WERI-Rb-1 (cell line): ENCODE data around the gene ANO1.
A peak's percentile ranks its signal among the peaks of the same experiment; 100 is the strongest.

Experiments used
- DNase-seq: peaks from one replicate; pipeline ENCODE4 v3.0.0-alpha.2; 2020
- H3K27ac ChIP-seq: fragments of 250-450 bp; sonication (Bioruptor Pico); 2 replicates; pipeline ENCODE4 v1.5.1; 2020; ENCODE audit warnings: mild to moderate bottlenecking, moderate library complexity
- H3K27me3 ChIP-seq: fragments of 250-450 bp; sonication (Bioruptor Pico); 2 replicates; pipeline ENCODE4 v1.5.1; 2021; ENCODE audit warnings: mild to moderate bottlenecking, low read depth, moderate library complexity; ENCODE audit not compliant: insufficient read depth, severe bottlenecking
- H3K36me3 ChIP-seq: fragments of 250-450 bp; sonication (Bioruptor Pico); 2 replicates; pipeline ENCODE4 v1.5.1; 2020; ENCODE audit warnings: mild to moderate bottlenecking, moderate library complexity
- H3K4me3 ChIP-seq: 2 replicates; pipeline ENCODE4 v1.5.1; 2011; ENCODE audit warnings: low read depth, mild to moderate bottlenecking, control low read depth, low read length
- H3K9me3 ChIP-seq: fragments of 250-450 bp; sonication (Bioruptor Pico); 2 replicates; pipeline ENCODE4 v1.5.1; 2021; ENCODE audit warnings: mild to moderate bottlenecking, moderate library complexity; ENCODE audit not compliant: severe bottlenecking
- TF ChIP-seq, protein P1 (sequence below): IDR thresholded peaks from 2 replicates; pipeline ENCODE4 v1.5.1; 2011; ENCODE audit warnings: low read depth, mild to moderate bottlenecking, control low read depth, inconsistent platforms, low read length

The ANO1 gene

DNA sequence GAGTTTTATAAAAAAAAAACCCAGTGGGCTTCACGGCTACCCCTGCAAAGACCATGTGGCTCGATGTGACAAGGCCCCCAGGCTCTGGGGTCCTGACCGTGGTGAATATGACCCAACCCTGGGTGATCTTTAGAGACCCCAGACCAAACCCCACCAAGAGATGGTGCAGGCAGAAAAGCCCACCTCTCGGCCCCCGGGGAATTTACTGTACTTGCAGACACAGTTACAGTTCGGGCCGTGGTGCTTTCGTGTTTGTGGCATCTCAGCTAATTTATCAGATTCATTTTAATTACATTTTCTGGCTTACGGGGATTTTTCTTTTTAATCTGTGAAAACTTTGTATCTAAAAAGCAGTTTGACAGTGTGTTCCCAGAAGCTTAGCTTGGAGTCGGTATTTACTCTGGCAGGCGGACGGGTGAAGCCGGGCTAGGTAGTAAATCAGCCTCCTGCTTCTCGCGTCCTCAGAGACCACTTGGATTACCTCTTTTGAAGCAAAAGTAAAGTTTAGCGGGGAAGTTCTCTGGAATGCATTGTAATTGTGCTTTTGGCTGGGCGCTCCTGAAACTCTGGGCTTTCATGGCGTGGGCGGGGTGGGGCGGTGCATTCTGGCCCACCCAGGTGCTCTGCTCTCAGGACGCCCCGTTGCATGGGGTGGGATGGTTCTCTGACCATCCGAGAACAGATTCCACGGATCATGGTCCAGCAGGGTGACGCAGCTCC lies 25.3 kb downstream of the ANO1 start:
- no peaks in the 10 kb centered on the region for H3K27me3 ChIP-seq
- H3K4me3 ChIP-seq: no peak overlapping the region
- DNase-seq: no peak
- no peak overlapping the region for H3K27ac ChIP-seq
- no peaks in the 10 kb centered on the region for H3K9me3 ChIP-seq
- TF ChIP-seq, protein P1, sequence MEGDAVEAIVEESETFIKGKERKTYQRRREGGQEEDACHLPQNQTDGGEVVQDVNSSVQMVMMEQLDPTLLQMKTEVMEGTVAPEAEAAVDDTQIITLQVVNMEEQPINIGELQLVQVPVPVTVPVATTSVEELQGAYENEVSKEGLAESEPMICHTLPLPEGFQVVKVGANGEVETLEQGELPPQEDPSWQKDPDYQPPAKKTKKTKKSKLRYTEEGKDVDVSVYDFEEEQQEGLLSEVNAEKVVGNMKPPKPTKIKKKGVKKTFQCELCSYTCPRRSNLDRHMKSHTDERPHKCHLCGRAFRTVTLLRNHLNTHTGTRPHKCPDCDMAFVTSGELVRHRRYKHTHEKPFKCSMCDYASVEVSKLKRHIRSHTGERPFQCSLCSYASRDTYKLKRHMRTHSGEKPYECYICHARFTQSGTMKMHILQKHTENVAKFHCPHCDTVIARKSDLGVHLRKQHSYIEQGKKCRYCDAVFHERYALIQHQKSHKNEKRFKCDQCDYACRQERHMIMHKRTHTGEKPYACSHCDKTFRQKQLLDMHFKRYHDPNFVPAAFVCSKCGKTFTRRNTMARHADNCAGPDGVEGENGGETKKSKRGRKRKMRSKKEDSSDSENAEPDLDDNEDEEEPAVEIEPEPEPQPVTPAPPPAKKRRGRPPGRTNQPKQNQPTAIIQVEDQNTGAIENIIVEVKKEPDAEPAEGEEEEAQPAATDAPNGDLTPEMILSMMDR: no peak
- H3K36me3 ChIP-seq: no peaks in the 10 kb centered on the region

- Histone ChIP-seq H3K9me3 (no peaks in the 10 kb centered on the region), H3K27me3 (no peaks in the 10 kb centered on the region), H3K36me3 (no peaks in the 10 kb centered on the region), H3K27ac (no peak overlapping the region), H3K4me3 (no peak overlapping the region)
- peak; percentile 32 for DNase-seq
- TF ChIP-seq, protein P1: no peak
Measured at GRCh38 chr11:70104419-70104818, 26.3 kb downstream of the ANO1 start.

DNA sequence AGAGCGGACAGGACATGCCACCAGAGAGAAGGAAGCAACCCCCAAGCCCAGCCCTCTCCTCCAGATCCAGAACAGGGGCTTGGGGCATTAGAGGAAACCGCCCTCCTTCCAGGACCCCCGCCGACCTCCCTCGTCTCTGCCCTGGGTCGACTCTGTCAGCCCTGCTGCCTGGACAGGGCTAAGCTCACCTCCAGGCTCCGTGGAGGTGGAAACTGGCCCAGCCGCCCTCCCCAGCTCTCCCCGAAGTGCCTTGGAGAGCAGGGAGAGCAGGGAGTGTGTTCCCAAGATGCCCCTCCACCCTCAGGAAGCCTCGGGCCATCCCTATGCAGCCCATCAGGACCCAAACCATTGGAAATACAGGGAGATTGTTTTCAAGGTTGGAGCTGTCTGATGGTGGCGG lies 26.8 kb downstream of the ANO1 start:
- H3K27me3 ChIP-seq: no peaks in the 10 kb centered on the region
- H3K9me3 ChIP-seq: no peaks in the 10 kb centered on the region
- no peaks in the 10 kb centered on the region for H3K36me3 ChIP-seq
- H3K27ac ChIP-seq: no peak overlapping the region
- no peak overlapping the region for H3K4me3 ChIP-seq
- TF ChIP-seq, protein P1: no peak
- no peak for DNase-seq

DNA sequence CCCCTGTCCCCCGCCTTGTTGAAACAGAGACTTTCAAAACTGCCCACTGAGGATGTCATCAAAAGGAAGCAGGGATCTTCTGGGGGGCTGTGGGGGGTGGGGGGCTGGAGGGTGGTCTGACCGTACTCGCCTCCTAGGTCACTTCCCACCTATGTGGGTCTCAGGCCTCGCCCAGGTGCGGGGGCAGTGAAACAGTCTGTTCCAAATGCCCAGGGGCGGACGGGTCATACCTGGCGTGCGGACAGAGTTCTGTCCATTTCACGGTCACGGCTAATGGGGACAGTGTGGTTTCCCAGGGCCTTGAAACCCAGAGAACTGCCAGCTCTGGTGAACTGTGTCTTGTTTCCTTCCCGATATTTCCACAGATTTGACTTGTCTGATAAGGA lies 27.2 kb downstream of the ANO1 start:
- Histone ChIP-seq H3K9me3 (no peaks in the 10 kb centered on the region), H3K27me3 (no peaks in the 10 kb centered on the region), H3K36me3 (no peaks in the 10 kb centered on the region), H3K4me3 (no peak overlapping the region), H3K27ac (no peak overlapping the region)
- TF ChIP-seq, protein P1: no peak
- no peak for DNase-seq

DNA sequence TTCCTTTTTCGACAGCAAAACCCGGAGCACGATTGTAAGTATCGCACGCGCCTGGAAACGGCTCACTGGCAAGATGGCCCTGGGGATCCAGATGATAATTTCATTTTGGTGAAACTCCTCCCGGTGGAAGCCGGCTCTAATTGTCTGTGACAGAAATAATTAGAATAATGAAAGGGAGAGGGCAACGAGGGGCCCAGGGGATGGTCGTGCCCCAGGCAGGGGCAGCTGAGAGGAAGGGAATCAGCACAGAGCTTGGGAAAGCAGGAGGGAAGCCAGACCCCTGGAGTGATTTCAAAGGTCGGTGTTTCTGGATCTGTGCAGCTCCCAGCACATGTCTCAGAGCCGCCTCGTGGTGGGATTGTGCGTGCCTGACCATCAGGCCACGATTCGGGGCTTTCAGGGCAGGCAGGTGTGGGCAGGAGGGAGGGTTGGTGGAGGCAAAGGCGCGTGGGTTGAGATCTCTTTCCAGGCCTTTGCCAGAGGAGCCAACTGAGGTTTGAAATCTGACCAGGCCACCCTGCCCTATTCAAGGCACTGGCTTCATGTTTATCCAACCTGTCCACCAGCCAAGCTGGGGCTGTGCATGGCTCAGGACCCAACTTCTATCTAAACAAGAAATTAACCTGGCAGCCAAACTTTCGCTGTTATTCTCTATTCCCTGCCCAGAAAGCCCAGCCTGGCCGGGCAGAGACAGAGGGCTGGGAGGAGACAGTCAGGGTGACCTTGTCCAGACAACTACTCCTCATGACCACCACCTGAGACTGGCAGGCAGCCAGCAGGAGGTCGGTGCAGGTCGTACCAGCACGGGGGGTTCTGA lies 27.8 kb downstream of the ANO1 start:
- Histone ChIP-seq H3K9me3 (no peaks in the 10 kb centered on the region), H3K4me3 (no peak overlapping the region), H3K27ac (no peak overlapping the region), H3K27me3 (no peaks in the 10 kb centered on the region), H3K36me3 (no peaks in the 10 kb centered on the region)
- TF ChIP-seq, protein P1: no peak
- DNase-seq: no peak
